Activated CD4-positive, alpha-beta T cell treated with anti-CD3 and anti-CD28 coated beads for 4 hours (primary cell): ENCODE data around the gene DISP1.

ENCODE experiments used
- DNase-seq, 2 donors: peaks; one replicate each; pipeline ENCODE4 v3.0.0-alpha.2; 2020

DISP1 gene

GRCh38 chr1:222814536-222815439, at the start of gene DISP1:
DISP1 (plus strand) TSS chr1:222815039; CDS start chr1:222942824, 127,785 bp downstream.
- DNase-seq, result peak; percentile 70 to 73

GRCh38 chr1:222767152-222767571, 47.7 kb upstream of the DISP1 start:
- DNase-seq, result no peak

DNA sequence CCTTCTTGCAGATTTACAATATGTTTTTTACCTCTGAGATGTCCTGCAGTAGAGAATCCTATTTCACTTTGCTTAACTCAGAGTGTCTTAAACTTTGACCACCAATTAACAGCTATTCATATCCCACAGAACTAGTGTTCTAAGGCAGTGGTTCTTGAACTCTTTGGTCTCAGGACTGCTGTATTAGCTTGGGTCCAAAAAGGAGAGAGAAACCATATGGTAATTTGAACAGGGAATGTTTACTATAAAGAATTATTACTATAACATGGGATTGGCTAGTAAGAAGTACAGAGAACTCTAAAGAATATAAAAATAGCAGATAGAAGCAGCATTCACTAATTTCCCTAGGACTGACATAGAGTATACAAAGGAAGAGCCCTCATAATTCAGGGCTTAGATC, 46.2 kb upstream of the DISP1 start:
- no peak for DNase-seq

GRCh38 chr1:222769181-222769580, 45.7 kb upstream of the DISP1 start:
- DNase-seq, result no peak

- no peak for DNase-seq
Measured at GRCh38 chr1:222769971-222770620, 44.7 kb upstream of the DISP1 start.

DNA sequence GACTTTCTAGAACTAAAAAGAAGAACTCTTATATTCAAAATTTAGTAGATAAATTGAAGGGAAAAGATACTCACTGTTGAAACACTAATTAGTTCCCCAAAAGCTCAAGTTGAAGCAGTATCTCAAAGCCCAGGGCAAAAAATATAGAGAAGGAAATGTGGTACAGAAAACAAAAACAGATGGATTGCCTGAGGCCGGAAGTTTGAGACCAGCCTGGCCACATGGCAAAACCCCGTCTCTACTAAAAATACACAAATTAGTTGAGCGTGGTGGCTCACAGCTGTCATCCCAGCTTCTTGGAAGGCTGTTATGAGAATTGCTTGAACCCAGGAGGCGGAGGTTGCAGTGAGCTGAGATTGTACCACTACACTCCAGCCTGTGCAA, 41.9 kb upstream of the DISP1 start:
- DNase-seq, result no peak

DNA sequence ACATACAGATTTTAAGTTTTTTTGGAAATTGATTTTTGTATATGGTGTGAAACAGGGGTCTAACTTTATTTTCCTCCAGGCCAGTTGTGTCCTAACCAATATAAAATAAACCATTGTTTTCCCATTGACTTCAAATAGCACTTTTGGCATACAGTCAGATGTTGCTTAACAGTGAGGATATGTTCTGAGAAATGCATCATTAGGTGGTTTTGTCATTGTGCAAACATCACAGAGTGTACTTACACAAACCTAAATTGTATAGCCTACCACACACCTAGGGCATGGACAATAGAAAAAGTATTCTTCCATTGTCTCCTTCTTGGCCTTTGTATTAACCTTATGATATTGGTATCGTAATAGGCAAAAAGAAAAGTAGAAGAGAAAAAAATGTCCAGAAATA, 37.4 kb upstream of the DISP1 start:
- DNase-seq, result no peak

GRCh38 chr1:222777977-222778376, 36.9 kb upstream of the DISP1 start:
- no peak for DNase-seq

GRCh38 chr1:222781251-222781650, 33.6 kb upstream of the DISP1 start:
- DNase-seq, result no peak

DNA sequence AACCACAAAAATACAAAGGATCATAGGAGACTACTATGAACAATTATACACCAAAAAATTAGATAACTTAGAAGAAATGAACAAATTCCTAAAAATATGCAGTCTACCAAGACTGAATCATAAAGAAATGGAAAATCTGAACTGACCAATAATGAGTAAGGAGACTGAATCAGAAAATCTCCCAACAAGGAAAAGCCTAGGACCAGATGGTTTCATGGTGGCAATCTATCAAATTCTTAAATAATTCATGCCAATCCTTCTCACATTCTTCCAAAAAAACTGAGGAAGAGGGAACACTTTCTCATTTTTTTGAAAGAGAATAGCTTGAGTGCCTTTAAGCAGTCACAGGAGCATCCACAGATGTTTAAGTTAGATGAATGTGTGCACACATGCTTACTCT, 31.8 kb upstream of the DISP1 start:
- no peak for DNase-seq

DNA sequence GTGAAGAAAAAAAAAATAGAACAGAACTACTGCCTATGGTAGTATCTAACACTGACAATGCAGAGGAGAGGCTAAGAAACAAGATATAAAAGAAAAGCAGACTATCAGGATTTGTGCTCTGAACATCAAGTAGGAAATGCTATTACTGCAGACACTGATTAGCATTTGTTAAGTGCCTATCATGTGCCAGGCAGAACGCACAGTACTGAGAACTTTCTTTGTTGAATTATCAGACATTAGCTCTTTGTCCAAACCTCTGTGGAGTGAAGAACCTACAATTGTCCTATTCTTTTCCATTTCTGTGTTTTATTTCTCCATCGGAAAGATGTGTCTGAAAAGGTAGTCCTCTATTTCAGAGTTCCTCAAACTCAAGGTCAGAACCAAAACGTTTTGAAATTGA, 30.5 kb upstream of the DISP1 start:
- DNase-seq, result no peak

- DNase-seq, result no peak
Measured at GRCh38 chr1:222784916-222785315, 29.9 kb upstream of the DISP1 start.

DNA sequence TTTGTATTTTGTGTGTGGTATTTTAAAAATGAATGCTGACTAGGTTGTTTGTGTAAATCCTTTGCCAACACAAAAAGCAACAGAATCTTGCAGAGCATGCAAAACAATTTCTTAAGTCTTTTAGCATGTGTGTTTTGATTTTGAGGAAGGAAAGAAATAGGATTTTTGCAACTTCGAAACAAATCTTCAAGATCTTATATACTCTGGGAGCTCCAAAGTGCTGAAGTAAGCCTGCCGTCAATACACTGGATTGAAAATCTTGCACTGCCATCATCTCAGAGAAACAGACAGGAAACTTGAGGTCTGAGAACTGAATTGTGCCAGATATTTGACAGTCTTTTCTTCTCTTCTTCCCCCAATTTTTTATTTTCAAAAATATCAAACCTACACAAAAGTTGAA, 29.3 kb upstream of the DISP1 start:
- no peak for DNase-seq

DNA sequence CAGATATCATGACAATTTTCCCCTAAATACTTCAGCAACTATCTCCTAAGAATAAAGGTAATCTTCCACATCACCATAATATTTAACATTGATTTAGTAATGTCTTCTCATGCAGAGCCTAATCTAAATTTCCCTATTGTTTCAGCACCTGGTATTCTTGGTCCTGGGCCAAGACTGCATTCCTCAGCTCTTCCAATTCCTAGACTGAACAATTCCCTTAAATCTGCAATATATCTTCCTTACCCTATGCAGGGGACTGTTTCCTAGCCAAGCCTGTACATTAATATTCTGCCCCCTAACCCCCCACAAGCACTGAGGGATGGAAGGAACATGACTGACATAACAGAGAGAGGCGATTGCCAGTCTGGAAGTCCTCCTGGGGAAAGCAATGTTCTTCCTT, 28.7 kb upstream of the DISP1 start:
- DNase-seq, result no peak

DNA sequence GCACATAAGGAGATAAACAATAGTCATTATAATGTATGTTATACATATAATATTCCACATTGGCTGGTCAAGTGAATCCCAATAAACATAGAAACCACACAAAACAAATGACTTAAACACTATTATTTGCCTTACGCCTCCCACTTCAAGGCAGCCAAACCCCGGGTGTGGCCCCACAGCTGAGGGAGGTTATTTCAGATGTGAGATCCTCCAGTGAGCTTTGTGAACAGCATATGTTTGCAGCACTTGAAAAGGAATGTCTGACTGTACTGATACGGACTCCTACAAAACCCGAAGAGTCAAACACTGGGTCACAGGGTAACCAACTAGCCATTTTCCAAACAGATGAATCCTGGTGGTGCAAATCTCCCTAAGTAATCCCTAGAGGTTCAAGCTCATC, 27.1 kb upstream of the DISP1 start:
- no peak for DNase-seq

- no peak for DNase-seq
Measured at GRCh38 chr1:222788402-222789156, 26.3 kb upstream of the DISP1 start.

DNA sequence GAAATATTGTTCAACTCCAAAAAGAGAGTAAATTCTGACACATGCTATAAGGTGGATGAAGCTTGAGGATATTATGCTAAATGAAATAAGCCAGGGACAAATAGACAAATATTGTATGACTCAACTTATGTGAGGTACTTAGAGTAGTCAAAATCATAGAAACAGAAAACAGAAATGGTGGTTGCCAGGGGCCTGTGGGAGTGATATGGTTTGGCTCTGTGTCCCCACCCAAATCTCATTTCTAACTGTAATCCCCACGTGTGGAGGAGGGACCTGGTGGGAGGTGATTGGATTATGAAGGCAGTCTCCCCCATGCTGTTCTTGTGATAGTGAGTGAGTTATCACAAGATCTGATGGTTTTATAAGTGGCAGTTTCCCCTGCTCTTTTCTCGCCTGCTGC, 24.7 kb upstream of the DISP1 start:
- DNase-seq, result no peak

DNA sequence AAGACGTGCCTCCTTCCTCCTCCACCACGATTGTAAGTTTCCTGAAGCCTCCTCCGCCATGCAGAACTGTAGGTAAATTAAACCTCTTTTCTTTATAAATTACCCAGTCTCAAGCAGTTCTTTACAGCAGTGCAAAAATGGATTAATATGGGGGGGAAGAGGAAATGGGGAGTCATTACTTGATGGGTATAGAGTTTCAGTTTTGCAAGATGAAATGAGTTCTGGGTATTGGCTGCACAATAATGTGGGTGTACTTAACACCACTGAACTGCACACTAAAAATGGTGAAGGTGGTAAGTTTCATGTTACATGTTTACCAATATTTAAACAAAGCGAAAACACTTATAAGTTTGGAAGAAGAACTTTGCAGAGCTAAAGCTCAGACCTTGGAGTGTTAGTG, 24.3 kb upstream of the DISP1 start:
- DNase-seq, result no peak

DNA sequence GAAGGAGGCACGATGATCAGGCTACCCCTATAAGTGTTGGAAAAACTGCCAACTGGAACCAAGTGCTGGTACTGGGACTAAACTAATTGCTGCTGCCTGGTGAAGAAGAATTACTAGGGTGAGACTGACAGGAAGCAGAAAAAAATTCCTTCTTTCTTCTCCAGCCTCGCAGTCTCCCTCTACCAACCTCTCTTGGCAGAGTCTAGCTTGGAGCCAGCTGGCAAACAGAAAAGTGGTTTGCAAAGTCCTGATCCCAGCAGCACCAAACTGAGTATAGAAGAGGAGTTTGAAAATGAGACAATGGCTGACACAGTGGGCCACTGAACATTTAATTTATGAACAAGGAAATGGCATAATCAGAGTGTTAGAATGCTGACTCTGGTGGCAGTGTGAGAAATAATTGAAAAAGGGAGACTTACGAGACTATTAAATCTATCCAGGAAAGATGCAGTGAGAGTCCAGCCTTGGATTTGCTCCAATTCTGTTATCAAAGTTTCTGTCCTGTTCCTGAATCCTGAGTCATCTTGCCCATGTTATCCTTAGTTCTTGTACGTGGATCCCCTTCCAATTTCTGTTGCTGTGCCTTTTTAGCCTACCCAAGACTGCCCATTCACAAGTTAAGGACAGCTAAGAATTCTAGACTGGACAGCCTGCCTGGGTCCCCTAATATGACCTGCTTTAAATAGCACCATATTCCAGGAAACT, 23.7 kb upstream of the DISP1 start:
- DNase-seq, result no peak

GRCh38 chr1:222792744-222793143, 22.1 kb upstream of the DISP1 start:
- DNase-seq, result no peak

- DNase-seq, result no peak
Measured at GRCh38 chr1:222794656-222795474, 20.0 kb upstream of the DISP1 start.

DNA sequence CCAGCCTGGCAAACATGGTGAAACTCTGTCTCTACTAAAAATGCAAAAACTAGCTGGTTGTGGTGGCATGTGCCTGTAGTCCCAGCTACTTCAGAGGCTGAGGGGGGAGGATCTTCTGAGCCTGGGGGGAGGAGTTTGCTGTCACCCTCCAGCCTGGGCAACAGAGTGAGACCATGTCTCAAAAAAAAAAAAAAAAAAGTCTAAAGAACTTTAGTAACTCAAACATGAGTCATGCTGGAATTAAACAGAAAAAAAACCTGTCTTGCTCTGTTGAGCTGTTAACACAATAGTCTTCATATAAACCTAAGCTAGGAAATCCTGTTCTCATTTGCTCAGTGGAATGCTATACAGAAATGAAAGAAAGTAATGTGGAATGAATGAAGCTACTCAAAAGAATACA, 16.7 kb upstream of the DISP1 start:
- no peak for DNase-seq
